Measurements from ENCODE around the gene PBX4. TPM values are rescaled to one million over a fixed set of nuclear protein-coding genes. Genes with fewer than 3 reads are reported as not detected.

The PBX4 gene
- total RNA-seq, 1 donor from 2014 or later = 21.8 TPM

DNA sequence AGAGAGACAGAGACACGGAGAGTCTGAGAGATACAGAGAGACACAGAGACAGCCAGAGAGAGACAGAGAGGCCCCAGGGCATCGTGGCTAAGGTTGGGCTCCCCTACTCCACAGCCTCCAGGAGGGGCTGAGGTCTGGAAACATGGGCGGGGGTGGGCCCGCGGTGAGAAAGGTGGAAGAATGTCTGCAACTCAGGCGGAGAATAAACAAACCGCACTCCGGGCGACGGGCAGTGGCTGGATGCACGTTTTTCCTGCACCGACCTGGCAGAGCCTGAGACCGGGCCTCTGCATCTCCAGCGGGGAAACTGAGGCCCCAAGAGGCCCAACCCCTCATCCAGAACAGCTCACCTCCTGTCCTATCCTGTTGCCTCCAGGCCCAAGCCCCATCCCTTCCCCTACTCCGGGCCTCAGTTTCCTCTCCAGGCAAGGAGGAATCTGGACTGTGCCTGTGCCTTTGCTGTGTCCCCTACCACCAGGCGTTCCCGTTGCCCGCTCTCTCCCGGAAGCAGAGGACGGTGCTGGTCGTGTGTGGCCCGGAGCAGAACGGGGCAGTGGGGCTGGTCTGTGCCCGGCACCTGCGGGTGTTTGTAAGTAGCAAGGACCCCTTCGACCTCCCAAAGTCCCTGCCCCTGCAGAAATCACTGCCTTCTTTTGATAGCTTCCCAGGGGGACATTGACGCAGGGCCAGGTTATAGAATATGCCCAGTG is 83.8 kb downstream of the PBX4 start:
- H3K27ac Mint-ChIP-seq = no peak overlapping the region
- POLR2A ChIA-PET = interaction anchor here (1.4 kb wide), 1 partner anchor 19 kb away, joined by 3 read pairs; the partner anchor contains the start of genes NDUFA13 and TSSK6
- TF ChIP-seq, protein P1, sequence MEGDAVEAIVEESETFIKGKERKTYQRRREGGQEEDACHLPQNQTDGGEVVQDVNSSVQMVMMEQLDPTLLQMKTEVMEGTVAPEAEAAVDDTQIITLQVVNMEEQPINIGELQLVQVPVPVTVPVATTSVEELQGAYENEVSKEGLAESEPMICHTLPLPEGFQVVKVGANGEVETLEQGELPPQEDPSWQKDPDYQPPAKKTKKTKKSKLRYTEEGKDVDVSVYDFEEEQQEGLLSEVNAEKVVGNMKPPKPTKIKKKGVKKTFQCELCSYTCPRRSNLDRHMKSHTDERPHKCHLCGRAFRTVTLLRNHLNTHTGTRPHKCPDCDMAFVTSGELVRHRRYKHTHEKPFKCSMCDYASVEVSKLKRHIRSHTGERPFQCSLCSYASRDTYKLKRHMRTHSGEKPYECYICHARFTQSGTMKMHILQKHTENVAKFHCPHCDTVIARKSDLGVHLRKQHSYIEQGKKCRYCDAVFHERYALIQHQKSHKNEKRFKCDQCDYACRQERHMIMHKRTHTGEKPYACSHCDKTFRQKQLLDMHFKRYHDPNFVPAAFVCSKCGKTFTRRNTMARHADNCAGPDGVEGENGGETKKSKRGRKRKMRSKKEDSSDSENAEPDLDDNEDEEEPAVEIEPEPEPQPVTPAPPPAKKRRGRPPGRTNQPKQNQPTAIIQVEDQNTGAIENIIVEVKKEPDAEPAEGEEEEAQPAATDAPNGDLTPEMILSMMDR (IDR thresholded peaks at IDR 0.05) = no peak

DNA sequence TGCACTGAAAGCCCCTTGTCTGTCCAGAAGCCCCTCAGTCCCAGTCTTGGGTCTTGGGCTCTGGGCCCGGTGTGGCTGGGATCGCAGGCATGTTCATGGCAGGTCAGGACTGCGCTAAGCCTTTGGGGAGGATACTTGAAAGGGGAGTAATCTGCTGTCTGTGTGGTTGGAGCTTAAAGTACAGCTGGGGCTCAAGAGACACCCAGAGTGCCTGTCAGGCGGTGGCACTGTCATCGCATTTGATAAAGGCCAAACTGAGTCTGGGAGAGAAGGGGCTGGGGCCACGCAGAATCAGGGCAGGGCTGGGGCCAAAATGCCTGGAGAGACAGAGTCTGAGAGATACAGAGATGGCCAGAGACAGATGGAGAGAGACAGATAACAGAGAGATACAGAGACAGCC is 84.6 kb downstream of the PBX4 start:
- POLR2A ChIA-PET = interaction anchor here (1.4 kb wide), 1 partner anchor 18 kb away, joined by 3 read pairs; the partner anchor contains the start of genes NDUFA13 and TSSK6
- TF ChIP-seq, protein P1 (IDR thresholded peaks at IDR 0.05) = no peak
- peaks cover 18% of the 10 kb centered on the region for H3K36me3 Mint-ChIP-seq (ENCODE audit: low read depth)
- intact Hi-C loops (cut with micrococcal nuclease) = loop anchor here (2.0 kb wide), 4 partner anchors 21 to 745 kb away; partner anchors contain the start of gene ZNF14
- ATAC-seq (ENCODE audit: low read depth) = no peak
- no peak overlapping the region for H3K4me3 Mint-ChIP-seq
- DNase-seq = no peak
- CTCF ChIA-PET = no interaction called here
- no peak overlapping the region for H3K27ac Mint-ChIP-seq
- H3K27me3 Mint-ChIP-seq = peaks cover 7% of the 10 kb centered on the region
- peaks cover 18% of the 10 kb centered on the region for H3K4me1 Mint-ChIP-seq
- H3K9me3 Mint-ChIP-seq = no peaks in the 10 kb centered on the region

More for the DNA sequence above, 83.8 kb downstream of the PBX4 start:
- Mint-ChIP-seq H3K27me3 (peaks cover 9% of the 10 kb centered on the region), H3K4me3 (no peak overlapping the region), H3K9me3 (no peaks in the 10 kb centered on the region), H3K36me3 (ENCODE audit: low read depth) (peaks cover 12% of the 10 kb centered on the region), H3K4me1 (peaks cover 23% of the 10 kb centered on the region)
- CTCF ChIA-PET = no interaction called here
- no peak for ATAC-seq (ENCODE audit: low read depth)
- intact Hi-C loops (cut with micrococcal nuclease) = no loop called here
- DNase-seq = no peak

DNA sequence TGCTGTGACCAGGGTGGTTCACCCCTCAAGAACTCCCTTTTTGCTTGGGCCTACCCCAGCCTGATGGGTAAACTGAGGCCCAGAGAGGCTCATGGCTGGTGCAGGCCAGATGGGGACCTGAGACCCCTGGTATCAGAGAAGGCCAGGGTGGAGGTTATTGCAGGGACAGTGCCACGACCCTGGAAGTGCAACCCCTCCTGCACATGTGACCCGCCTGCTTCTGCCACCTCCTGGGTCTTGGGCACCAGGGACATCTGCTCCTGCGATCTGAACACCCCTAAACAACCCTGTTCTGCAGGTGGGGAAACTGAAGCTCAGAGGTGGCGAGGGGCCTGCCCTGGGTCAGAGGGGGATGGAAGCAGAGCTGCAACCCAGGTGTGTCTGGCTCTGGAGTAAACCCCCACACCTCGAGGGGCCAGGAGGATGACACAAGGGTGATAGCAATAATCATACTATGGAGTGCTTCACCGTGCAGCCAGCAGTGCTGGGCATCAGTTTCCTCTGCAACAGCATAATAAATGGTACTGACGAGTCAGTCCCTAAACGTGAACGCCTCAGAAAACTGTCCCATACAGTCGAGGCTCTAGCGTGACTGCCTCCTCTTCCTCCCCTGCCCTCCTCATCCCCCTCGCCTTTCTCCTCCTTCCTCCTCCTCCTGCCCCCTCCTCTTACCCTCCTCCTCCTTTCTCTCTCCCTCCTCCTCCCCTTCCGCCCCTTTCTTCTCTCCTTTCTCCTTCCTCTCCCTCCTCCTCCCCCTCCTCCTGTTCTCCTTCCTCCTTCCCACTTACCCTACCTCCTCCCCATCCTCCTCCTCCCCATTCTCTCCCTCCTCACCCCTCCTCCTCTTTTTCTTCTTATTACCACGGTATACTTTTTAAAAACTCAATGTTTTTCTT is 85.4 kb downstream of the PBX4 start:
- CTCF ChIA-PET = interaction anchor here (0.8 to 3.4 kb wide), 18 partner anchors 10 to 425 kb away, joined by 3 to 46 read pairs (median 4); partner anchors contain the start of genes GATAD2A, GMIP, LPAR2 and NDUFA13
- intact Hi-C loops (cut with micrococcal nuclease) = loop anchor here (1.0 to 2.0 kb wide), 7 partner anchors 22 to 746 kb away; partner anchors contain the start of genes GMIP, PBX4 and ZNF14
- H3K27ac Mint-ChIP-seq = no peak overlapping the region

DNA sequence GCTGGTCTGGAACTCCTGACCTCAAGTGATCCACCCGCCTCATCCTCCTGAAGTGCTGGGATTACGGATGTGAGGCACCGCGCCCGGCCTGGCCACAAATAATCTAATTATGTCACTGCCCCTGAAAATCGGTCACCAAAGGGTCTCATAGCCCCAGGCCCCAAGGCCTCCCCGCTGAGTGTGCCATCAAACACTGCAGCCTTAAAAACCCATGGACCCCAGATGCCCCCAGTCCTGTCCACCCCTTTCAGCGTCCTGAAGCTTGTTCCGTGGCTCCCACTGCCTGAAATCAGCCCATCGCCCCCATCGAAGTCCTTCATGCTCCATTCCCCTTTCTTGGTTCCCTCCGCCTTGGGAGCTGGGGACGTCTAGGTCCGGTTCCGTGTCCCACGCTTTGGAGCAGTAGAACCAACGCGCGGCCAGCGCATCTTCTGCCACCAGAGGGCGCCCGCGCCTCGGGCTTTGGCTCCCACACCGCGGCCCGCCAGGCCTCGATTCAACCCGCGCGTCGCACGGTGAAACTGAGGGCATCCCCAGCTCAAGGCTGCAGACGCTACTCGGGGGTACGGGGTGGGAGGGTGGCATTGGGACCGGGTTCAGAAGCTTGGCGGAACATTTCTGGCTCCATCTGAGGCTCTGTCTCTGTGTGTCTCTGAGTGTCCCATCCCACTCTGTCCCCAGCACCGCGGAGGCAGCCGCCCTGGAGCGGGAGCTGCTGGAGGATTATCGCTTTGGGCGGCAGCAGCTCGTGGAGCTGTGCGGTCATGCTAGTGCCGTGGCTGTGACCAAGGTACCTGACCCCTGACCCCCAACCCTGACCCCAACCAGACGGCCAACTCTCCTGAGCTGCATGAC is 86.3 kb downstream of the PBX4 start:
- ATAC-seq (ENCODE audit: low read depth) (peak; percentile 85), DNase-seq (peak; percentile 86)
- H3K9me3 Mint-ChIP-seq = no peaks in the 10 kb centered on the region
- peaks cover 29% of the 10 kb centered on the region for H3K36me3 Mint-ChIP-seq (ENCODE audit: low read depth)
- TF ChIP-seq, protein P1 (IDR thresholded peaks at IDR 0.05) = peak; percentile 54
- no peak overlapping the region for H3K4me3 Mint-ChIP-seq
- intact Hi-C loops (cut with micrococcal nuclease) = loop anchor here (1.0 to 2.0 kb wide), 7 partner anchors 23 to 747 kb away; partner anchors contain the start of genes GMIP, PBX4 and ZNF14
- H3K27me3 Mint-ChIP-seq = no peaks in the 10 kb centered on the region
- H3K27ac Mint-ChIP-seq = no peak overlapping the region
- H3K4me1 Mint-ChIP-seq = peaks cover 13% of the 10 kb centered on the region
- POLR2A ChIA-PET = interaction anchor here (0.6 to 2.5 kb wide), 6 partner anchors 16 to 426 kb away, joined by 3 to 42 read pairs (median 5); partner anchors contain the start of genes GMIP, NDUFA13 and ZNF506
- CTCF ChIA-PET = interaction anchor here (0.8 to 3.4 kb wide), 19 partner anchors 11 to 426 kb away, joined by 3 to 46 read pairs (median 4); partner anchors contain the start of genes GATAD2A, GMIP, LPAR2 and NDUFA13

More for the DNA sequence above, 85.4 kb downstream of the PBX4 start:
- H3K4me1 Mint-ChIP-seq = peaks cover 13% of the 10 kb centered on the region
- peaks cover 3% of the 10 kb centered on the region for H3K27me3 Mint-ChIP-seq
- H3K36me3 Mint-ChIP-seq (ENCODE audit: low read depth) = peaks cover 24% of the 10 kb centered on the region
- ATAC-seq (ENCODE audit: low read depth) (no peak), DNase-seq (no peak)
- TF ChIP-seq, protein P1 (IDR thresholded peaks at IDR 0.05) = no peak
- no peak overlapping the region for H3K4me3 Mint-ChIP-seq
- POLR2A ChIA-PET = interaction anchor here (0.7 to 2.5 kb wide), 4 partner anchors 17 to 426 kb away, joined by 4 to 42 read pairs (median 5); partner anchors contain the start of genes GMIP, NDUFA13 and ZNF506
- no peaks in the 10 kb centered on the region for H3K9me3 Mint-ChIP-seq
